Prostate gland (tissue), 2 donors: Measurements from ENCODE around the gene ZNF790.

Source experiments
- CTCF ChIP-seq, 4 experiments: fragments of 200-600 bp in 2 of 4; fragments of 450-650 bp in 2 of 4; sonication (generic) in 2 of 4; IDR thresholded peaks; 1 replicate in 3 of 4; 2 replicates in 1 of 4; pipeline ENCODE4 v1.5.1; 2016 to 2019; ENCODE audit warnings: antibody characterized with exemption in 4 of 4, mild to moderate bottlenecking in 2 of 4, moderate library complexity in 2 of 4
- POLR2A ChIP-seq: fragments of 450-650 bp; IDR thresholded peaks from one replicate; pipeline ENCODE4 v1.6.1; 2016; ENCODE audit warnings: antibody characterized with exemption, mild to moderate bottlenecking

DNA sequence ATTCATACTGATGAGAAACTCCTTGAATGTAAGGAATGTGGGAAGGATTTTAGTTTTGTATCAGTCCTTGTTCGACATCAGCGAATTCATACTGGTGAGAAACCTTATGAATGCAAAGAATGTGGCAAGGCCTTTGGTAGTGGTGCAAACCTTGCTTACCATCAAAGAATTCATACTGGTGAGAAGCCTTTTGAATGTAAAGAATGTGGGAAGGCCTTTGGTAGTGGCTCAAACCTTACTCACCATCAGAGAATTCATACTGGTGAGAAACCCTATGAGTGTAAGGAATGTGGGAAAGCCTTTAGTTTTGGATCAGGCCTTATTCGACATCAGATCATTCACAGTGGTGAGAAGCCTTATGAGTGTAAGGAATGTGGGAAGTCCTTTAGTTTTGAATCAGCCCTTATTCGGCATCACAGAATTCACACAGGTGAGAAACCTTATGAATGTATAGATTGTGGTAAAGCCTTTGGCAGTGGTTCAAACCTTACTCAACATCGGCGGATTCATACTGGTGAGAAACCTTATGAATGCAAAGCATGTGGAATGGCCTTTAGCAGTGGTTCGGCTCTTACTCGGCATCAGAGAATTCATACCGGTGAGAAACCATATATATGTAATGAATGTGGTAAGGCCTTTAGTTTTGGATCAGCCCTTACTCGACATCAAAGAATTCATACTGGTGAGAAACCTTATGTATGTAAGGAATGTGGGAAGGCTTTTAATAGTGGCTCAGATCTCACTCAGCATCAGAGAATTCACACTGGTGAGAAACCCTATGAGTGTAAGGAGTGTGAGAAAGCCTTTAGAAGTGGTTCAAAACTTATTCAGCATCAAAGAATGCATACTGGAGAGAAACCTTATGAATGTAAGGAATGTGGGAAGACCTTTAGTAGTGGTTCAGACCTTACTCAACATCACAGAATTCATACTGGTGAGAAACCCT lies 39.1 kb upstream of the ZNF790 start:
- TF ChIP-seq CTCF (IDR thresholded peaks at IDR 0.05) (no peak), POLR2A (no peak)
